ENCODE measurements around the gene ARHGAP6.
"Not testable (repeated sequence)": the region's sequence is repeated elsewhere in the genome, so short reads cannot be mapped to it uniquely, and the experiment has no call there.

ARHGAP6 gene

GRCh38 chrX:11641349-11642065 is 24.2 kb downstream of the ARHGAP6 start:
- DNase-seq, result no peak

- DNase-seq, result no peak
Observed at GRCh38 chrX:11640089-11640488, 25.6 kb downstream of the ARHGAP6 start.

- no peak for DNase-seq
Observed at GRCh38 chrX:11632732-11633131, 33.0 kb downstream of the ARHGAP6 start.

- no peak for DNase-seq
Observed at GRCh38 chrX:11629593-11630211, 36.0 kb downstream of the ARHGAP6 start.

GRCh38 chrX:11628399-11628798 is 37.3 kb downstream of the ARHGAP6 start:
- no peak for DNase-seq

GRCh38 chrX:11626351-11626750 is 39.4 kb downstream of the ARHGAP6 start:
- DNase-seq, result no peak

- no peak for DNase-seq
Observed at GRCh38 chrX:11619441-11619840, 46.3 kb downstream of the ARHGAP6 start.

GRCh38 chrX:11614253-11614652 is 51.5 kb downstream of the ARHGAP6 start:
- not testable (repeated sequence) for DNase-seq

- DNase-seq, result no peak
Observed at GRCh38 chrX:11611965-11612364, 53.8 kb downstream of the ARHGAP6 start.

- no peak for DNase-seq
Observed at GRCh38 chrX:11611161-11611560, 54.6 kb downstream of the ARHGAP6 start.

GRCh38 chrX:11609109-11609508 is 56.6 kb downstream of the ARHGAP6 start:
- DNase-seq, result no peak

GRCh38 chrX:11606408-11606807 is 59.3 kb downstream of the ARHGAP6 start:
- DNase-seq, result no peak

- no peak for DNase-seq
Observed at GRCh38 chrX:11600578-11600977, 65.1 kb downstream of the ARHGAP6 start.

- no peak for DNase-seq
Observed at GRCh38 chrX:11597479-11597878, 68.2 kb downstream of the ARHGAP6 start.

GRCh38 chrX:11591723-11592346 is 73.9 kb downstream of the ARHGAP6 start:
- no peak for DNase-seq

GRCh38 chrX:11589641-11590040 is 76.1 kb downstream of the ARHGAP6 start:
- DNase-seq, result no peak

- DNase-seq, result no peak
Observed at GRCh38 chrX:11588097-11588496, 77.6 kb downstream of the ARHGAP6 start.

- no peak for DNase-seq
Observed at GRCh38 chrX:11585174-11585573, 80.5 kb downstream of the ARHGAP6 start.

- DNase-seq, result no peak
Observed at GRCh38 chrX:11580789-11581188, 84.9 kb downstream of the ARHGAP6 start.

- no peak for DNase-seq
Observed at GRCh38 chrX:11579636-11580600, 85.8 kb downstream of the ARHGAP6 start.

GRCh38 chrX:11578301-11578700 is 87.4 kb downstream of the ARHGAP6 start:
- not testable (repeated sequence) for DNase-seq

- DNase-seq, result no peak
Observed at GRCh38 chrX:11577603-11578002, 88.1 kb downstream of the ARHGAP6 start.

- DNase-seq, result no peak
Observed at GRCh38 chrX:11575332-11575731, 90.4 kb downstream of the ARHGAP6 start.
